ENCODE measurements around the gene PAGR1. TPM values are rescaled to one million over a fixed set of nuclear protein-coding genes. Genes with fewer than 3 reads are reported as not detected.

PAGR1 gene
- polyA plus RNA-seq, 3 donors, result 28.0 to 30.5 (median 29.7) TPM

GRCh38 chr16:29834079-29834478, 18.1 kb downstream of the PAGR1 start:
- DNase-seq (ENCODE audit: low read depth in 3 of 3, low spot score in 2 of 3), result no peak

- no peak for DNase-seq (ENCODE audit: low read depth in 3 of 3, low spot score in 2 of 3)
These were observed 20.0 kb downstream of the PAGR1 start for GRCh38 chr16:29835926-29836325.

GRCh38 chr16:29836623-29837022, 20.7 kb downstream of the PAGR1 start:
- no peak for DNase-seq (ENCODE audit: low read depth in 3 of 3, low spot score in 2 of 3)

- DNase-seq (ENCODE audit: low read depth in 3 of 3, low spot score in 2 of 3), result no peak
These were observed 21.9 kb downstream of the PAGR1 start for GRCh38 chr16:29837841-29838240.

GRCh38 chr16:29839822-29840221, 23.9 kb downstream of the PAGR1 start:
- DNase-seq (ENCODE audit: low read depth in 3 of 3, low spot score in 2 of 3), result no peak

- DNase-seq (ENCODE audit: low read depth in 3 of 3, low spot score in 2 of 3), result no peak
These were observed 24.3 kb downstream of the PAGR1 start for GRCh38 chr16:29840240-29840639.

- DNase-seq (ENCODE audit: low read depth in 3 of 3, low spot score in 2 of 3), result no peak
These were observed 25.7 kb downstream of the PAGR1 start for GRCh38 chr16:29841631-29842030.

GRCh38 chr16:29842732-29843346, 26.9 kb downstream of the PAGR1 start:
- DNase-seq (ENCODE audit: low read depth in 3 of 3, low spot score in 2 of 3), result no peak

- DNase-seq (ENCODE audit: low read depth in 3 of 3, low spot score in 2 of 3), result no peak
These were observed 28.0 kb downstream of the PAGR1 start for GRCh38 chr16:29843931-29844330.

GRCh38 chr16:29844575-29845331, 28.8 kb downstream of the PAGR1 start:
- no peak for DNase-seq (ENCODE audit: low read depth in 3 of 3, low spot score in 2 of 3)

- no peak for DNase-seq (ENCODE audit: low read depth in 3 of 3, low spot score in 2 of 3)
These were observed 29.7 kb downstream of the PAGR1 start for GRCh38 chr16:29845656-29846055.

- DNase-seq (ENCODE audit: low read depth in 3 of 3, low spot score in 2 of 3), result no peak
These were observed 32.7 kb downstream of the PAGR1 start for GRCh38 chr16:29848420-29849297.

- DNase-seq (ENCODE audit: low read depth in 3 of 3, low spot score in 2 of 3), result no peak
These were observed 33.6 kb downstream of the PAGR1 start for GRCh38 chr16:29849505-29849904.

GRCh38 chr16:29850998-29851397, 35.0 kb downstream of the PAGR1 start:
- DNase-seq (ENCODE audit: low read depth in 3 of 3, low spot score in 2 of 3), result no peak

GRCh38 chr16:29852654-29853053, 36.7 kb downstream of the PAGR1 start:
- DNase-seq (ENCODE audit: low read depth in 3 of 3, low spot score in 2 of 3), result no peak

GRCh38 chr16:29854520-29855100, 38.7 kb downstream of the PAGR1 start:
- DNase-seq (ENCODE audit: low read depth in 3 of 3, low spot score in 2 of 3), result no peak

- DNase-seq (ENCODE audit: low read depth in 3 of 3, low spot score in 2 of 3), result no peak
These were observed 41.3 kb downstream of the PAGR1 start for GRCh38 chr16:29857133-29857760.

- DNase-seq (ENCODE audit: low read depth in 3 of 3, low spot score in 2 of 3), result no peak
These were observed 42.3 kb downstream of the PAGR1 start for GRCh38 chr16:29858149-29858849.

- no peak for DNase-seq (ENCODE audit: low read depth in 3 of 3, low spot score in 2 of 3)
These were observed 43.0 kb downstream of the PAGR1 start for GRCh38 chr16:29858974-29859373.

- DNase-seq (ENCODE audit: low read depth in 3 of 3, low spot score in 2 of 3), result no peak
These were observed 44.3 kb downstream of the PAGR1 start for GRCh38 chr16:29860218-29860617.

Measured in right renal cortex interstitium (tissue), 3 donors.